ENCODE results near the gene RAB10.
"Not testable (repeated sequence)": the region's sequence is repeated elsewhere in the genome, so short reads cannot be mapped to it uniquely, and the experiment has no call there.

Gene RAB10

GRCh38 chr2:26058390-26058789 is 24.5 kb downstream of the RAB10 start:
- no peak for DNase-seq (ENCODE audit: low read depth)

- DNase-seq (ENCODE audit: low read depth): no peak
These were observed 25.7 kb downstream of the RAB10 start for GRCh38 chr2:26059542-26059941.

- no peak for DNase-seq (ENCODE audit: low read depth)
These were observed 27.7 kb downstream of the RAB10 start for GRCh38 chr2:26061539-26061938.

- no peak for DNase-seq (ENCODE audit: low read depth)
These were observed 31.0 kb downstream of the RAB10 start for GRCh38 chr2:26064846-26065245.

GRCh38 chr2:26067186-26067974 is 33.5 kb downstream of the RAB10 start:
- DNase-seq (ENCODE audit: low read depth): no peak

- DNase-seq (ENCODE audit: low read depth): no peak
These were observed 34.2 kb downstream of the RAB10 start for GRCh38 chr2:26067980-26068507.

- peak; percentile 92 for DNase-seq (ENCODE audit: low read depth)
These were observed 34.9 kb downstream of the RAB10 start for GRCh38 chr2:26068602-26069298.

GRCh38 chr2:26070730-26071129 is 36.8 kb downstream of the RAB10 start:
- no peak for DNase-seq (ENCODE audit: low read depth)

GRCh38 chr2:26072925-26073768 is 39.3 kb downstream of the RAB10 start:
- DNase-seq (ENCODE audit: low read depth): no peak

GRCh38 chr2:26073830-26074229 is 39.9 kb downstream of the RAB10 start:
- no peak for DNase-seq (ENCODE audit: low read depth)

GRCh38 chr2:26074676-26075075 is 40.8 kb downstream of the RAB10 start:
- DNase-seq (ENCODE audit: low read depth): no peak

- no peak for DNase-seq (ENCODE audit: low read depth)
These were observed 41.3 kb downstream of the RAB10 start for GRCh38 chr2:26075173-26075572.

GRCh38 chr2:26076001-26076587 is 42.2 kb downstream of the RAB10 start:
- DNase-seq (ENCODE audit: low read depth): no peak

GRCh38 chr2:26077291-26077690 is 43.4 kb downstream of the RAB10 start:
- no peak for DNase-seq (ENCODE audit: low read depth)

- DNase-seq (ENCODE audit: low read depth): no peak
These were observed 45.1 kb downstream of the RAB10 start for GRCh38 chr2:26078939-26079338.

GRCh38 chr2:26080356-26080755 is 46.5 kb downstream of the RAB10 start:
- DNase-seq (ENCODE audit: low read depth): peak; percentile 45

GRCh38 chr2:26080925-26081324 is 47.0 kb downstream of the RAB10 start:
- not testable (repeated sequence) for DNase-seq (ENCODE audit: low read depth)

- DNase-seq (ENCODE audit: low read depth): no peak
These were observed 47.7 kb downstream of the RAB10 start for GRCh38 chr2:26081556-26081955.

GRCh38 chr2:26086155-26086637 is 52.3 kb downstream of the RAB10 start:
- peak; percentile 94 for DNase-seq (ENCODE audit: low read depth)

- DNase-seq (ENCODE audit: low read depth): peak; percentile 39
These were observed 52.9 kb downstream of the RAB10 start for GRCh38 chr2:26086779-26087178.

- peak; percentile 39 for DNase-seq (ENCODE audit: low read depth)
These were observed 54.3 kb downstream of the RAB10 start for GRCh38 chr2:26088038-26088643.
